Daoy (cell line): Measurements from ENCODE around the gene NPAS2. TPM values are rescaled to one million over a fixed set of nuclear protein-coding genes. Genes with fewer than 3 reads are reported as not detected.

ENCODE experiments used
- DNase-seq: peaks from one replicate; pipeline ENCODE4 v3.0.0-alpha.2; 2015; ENCODE audit warnings: low read depth
- total RNA-seq: library from RNA; depleted of rRNA; stranded (reverse); fragments of >200 nt; shearing (Covaris generic); gene quantifications from 2 replicates; pipeline ENCODE4 v1.2.3, GENCODE V29; 2014; rRNA removed

NPAS2 gene, protein sequence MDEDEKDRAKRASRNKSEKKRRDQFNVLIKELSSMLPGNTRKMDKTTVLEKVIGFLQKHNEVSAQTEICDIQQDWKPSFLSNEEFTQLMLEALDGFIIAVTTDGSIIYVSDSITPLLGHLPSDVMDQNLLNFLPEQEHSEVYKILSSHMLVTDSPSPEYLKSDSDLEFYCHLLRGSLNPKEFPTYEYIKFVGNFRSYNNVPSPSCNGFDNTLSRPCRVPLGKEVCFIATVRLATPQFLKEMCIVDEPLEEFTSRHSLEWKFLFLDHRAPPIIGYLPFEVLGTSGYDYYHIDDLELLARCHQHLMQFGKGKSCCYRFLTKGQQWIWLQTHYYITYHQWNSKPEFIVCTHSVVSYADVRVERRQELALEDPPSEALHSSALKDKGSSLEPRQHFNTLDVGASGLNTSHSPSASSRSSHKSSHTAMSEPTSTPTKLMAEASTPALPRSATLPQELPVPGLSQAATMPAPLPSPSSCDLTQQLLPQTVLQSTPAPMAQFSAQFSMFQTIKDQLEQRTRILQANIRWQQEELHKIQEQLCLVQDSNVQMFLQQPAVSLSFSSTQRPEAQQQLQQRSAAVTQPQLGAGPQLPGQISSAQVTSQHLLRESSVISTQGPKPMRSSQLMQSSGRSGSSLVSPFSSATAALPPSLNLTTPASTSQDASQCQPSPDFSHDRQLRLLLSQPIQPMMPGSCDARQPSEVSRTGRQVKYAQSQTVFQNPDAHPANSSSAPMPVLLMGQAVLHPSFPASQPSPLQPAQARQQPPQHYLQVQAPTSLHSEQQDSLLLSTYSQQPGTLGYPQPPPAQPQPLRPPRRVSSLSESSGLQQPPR
- 11.4 and 14.8 TPM in 2 replicates for total RNA-seq

- peak; percentile 69 for DNase-seq
Measured at GRCh38 chr2:100819370-100820272, at the start of gene NPAS2. Gene NPAS2, plus strand, starts transcription at chr2:100820139. Its CDS starts 84,616 bp downstream, at chr2:100904755.

DNA sequence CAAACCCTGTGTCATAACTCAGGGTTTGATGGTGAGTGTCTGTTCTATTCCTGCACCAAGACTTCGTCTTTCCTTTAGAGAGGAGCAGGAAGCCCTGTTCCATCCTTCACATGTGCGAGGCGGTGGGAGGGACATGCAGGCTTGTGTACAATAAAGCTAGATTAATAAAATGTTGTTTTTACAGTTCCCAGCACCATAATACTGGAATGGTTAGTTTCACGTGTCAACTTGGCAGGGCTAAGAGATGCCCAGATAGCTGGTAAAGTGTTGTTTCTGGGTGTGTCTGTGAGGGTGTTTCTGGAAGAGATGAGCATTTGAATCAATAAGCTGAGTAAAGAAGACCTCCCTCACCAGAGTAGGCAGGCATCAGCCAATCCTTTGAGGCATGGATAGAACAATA is 48.8 kb upstream of the NPAS2 start:
- no peak for DNase-seq

GRCh38 chr2:100773538-100773937 is 46.4 kb upstream of the NPAS2 start:
- peak; percentile 26 for DNase-seq

GRCh38 chr2:100776445-100776844 is 43.5 kb upstream of the NPAS2 start:
- no peak for DNase-seq

DNA sequence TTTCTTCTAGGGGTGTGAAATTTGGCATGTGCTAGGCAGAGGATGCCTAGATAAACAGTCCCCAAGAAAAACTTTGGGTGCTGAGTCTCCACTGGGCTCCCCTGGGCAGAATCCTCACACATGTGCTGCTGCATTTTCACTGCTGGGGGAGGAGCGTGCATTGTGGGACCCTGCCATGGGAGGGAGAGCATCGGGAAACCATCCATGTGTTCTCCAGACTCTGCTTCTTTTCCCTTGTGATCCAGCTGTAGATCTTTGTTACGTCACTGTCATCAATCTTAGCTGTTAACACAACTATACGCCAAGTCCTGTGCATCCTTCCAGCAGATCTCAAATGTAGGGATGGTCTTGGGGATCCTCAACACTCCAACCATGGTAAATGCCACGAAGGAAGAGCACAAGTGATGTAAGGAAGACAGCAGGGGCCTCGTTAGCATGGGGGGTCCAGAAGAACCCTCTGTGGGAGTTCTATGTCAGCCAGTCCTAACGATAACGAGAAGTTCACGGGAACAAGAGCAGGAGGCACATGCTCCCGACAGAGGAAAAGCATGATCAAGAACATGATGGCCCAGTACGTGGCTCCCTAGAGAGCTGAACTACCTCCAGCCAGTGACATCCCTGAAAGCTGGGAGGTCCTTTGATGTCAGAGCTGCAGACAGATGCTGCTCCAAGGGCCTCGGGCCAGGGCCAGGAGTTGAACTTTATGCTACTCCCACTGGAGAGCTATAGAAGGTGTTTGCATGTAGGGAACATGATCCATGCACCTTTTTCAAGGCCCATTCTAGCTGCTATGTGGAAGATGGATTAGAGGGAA is 41.1 kb upstream of the NPAS2 start:
- DNase-seq = no peak

GRCh38 chr2:100779908-100780202 is 40.1 kb upstream of the NPAS2 start:
- no peak for DNase-seq

DNA sequence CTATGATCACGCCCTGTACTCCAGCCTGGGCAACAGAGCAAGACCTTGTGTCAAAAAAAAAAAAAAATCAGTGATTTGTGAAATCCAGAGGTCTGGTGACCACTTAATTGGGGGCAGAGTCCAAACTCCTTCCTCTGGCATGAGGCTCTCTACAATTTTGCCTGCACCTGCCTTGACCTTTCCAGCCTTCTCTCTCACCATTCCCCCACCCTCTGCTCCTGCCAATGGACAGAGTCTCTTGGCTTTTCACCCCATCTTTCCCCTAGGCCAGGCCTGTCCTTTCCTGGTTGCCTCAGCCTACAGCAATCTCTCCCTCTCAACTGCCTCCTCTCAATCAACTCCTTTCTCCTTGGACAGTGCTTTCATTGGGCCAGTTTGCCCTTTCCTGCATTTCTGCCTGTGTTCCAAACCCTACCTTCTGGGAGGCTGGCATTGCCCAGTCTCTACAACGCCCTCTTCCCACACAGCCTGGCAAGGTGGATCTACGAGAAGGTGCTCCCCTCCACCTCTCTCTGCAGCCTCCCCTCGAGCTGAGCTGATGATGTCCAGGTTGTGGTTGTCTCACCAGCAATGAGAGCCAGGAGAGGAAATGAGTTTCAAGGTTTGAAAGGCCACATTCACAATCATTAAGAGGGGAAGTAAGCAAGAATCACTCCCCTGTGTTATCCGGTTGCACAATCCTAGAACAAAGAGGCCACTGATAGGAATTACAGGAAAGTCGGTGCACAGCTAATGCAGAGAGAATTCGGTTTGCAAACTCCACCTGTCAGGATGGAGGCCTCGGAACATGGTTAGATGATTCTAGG is 39.5 kb upstream of the NPAS2 start:
- peak; percentile 78 for DNase-seq

- DNase-seq = no peak
Measured at GRCh38 chr2:100781009-100781325, 39.0 kb upstream of the NPAS2 start.

DNA sequence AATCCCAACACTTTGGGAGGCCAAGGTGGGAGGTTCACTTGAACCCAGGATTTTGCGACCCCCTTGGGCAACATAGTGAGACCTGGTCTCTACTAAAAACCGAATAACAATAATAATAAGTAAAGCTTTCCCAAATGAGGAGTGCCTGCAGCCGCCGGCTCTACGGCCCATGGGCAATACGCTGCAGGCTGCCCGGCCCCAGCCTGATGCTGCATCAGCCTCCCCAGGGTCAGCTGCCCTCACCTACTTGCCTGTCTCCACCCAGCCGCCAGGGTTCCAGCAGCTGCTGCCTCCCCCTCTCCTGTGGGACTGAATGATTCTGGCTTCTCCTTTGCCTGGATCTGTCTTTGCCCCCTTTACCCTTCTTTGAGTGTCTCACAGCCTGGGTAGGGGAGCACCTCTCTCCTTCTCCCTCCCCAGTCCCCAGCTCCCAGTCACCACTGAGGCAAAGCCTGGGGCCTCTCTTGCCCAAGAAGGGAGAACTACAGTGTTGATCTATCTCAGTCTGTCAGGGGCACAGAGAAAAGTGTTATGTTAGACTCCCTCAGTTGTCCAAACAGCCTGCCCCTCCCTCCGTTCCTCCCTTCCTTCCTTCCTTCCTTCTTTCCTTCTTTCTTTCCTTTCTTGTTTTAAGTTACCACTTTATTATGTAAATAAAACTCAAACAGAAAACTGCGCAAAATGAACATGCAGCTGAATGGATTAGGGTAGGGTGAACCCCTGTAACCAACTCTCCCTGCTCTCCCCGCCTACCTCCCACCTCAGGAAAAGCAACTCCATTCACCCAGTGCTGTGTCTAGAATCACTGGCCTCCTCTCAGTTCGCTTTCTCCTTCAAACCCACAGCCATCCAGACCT is 38.2 kb upstream of the NPAS2 start:
- no peak for DNase-seq

GRCh38 chr2:100782380-100782878 is 37.5 kb upstream of the NPAS2 start:
- DNase-seq = no peak

DNA sequence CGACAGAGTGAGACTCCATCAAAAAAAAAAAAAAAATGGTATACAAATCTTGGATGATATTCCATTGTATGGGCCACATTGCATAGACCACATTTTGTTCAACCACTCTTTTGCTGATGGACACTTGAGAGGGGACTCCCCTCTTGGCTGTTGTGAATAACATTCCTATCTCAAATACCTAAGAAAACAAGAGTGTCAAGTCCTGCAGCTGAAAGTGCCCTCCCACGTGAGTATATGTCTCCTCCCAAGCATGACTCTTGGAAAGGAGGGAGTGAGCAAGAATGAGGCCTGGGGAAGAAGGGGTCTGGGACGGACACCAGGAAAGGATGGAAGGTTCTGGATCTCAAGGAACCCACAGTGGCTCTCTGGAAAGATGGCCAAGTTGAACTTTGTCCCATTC is 36.0 kb upstream of the NPAS2 start:
- DNase-seq = no peak

DNA sequence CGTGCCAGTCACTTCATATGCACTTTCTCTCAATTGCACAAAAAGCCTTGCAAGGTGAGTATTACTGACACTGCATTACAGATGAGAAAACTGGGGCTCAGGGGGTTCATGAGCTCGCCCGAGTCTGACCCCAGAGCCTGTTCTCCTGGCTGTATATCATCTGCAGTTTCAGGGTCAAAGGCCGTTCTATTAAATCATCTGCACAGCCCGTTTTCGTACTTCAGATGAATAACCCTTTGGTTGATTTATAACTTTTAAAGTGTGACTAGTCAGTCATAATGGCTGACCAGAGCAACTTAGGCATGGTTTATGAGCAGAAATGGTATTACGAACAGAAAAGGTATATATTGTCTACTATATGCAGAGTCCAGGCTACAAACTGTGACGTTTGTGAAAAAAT is 35.3 kb upstream of the NPAS2 start:
- DNase-seq = no peak

- DNase-seq = no peak
Measured at GRCh38 chr2:100785626-100786296, 34.2 kb upstream of the NPAS2 start.

- peak; percentile 91 for DNase-seq
Measured at GRCh38 chr2:100786297-100786658, 33.7 kb upstream of the NPAS2 start.

- no peak for DNase-seq
Measured at GRCh38 chr2:100786985-100787384, 33.0 kb upstream of the NPAS2 start.

GRCh38 chr2:100789361-100789760 is 30.6 kb upstream of the NPAS2 start:
- no peak for DNase-seq

GRCh38 chr2:100791294-100791935 is 28.5 kb upstream of the NPAS2 start:
- DNase-seq = no peak

DNA sequence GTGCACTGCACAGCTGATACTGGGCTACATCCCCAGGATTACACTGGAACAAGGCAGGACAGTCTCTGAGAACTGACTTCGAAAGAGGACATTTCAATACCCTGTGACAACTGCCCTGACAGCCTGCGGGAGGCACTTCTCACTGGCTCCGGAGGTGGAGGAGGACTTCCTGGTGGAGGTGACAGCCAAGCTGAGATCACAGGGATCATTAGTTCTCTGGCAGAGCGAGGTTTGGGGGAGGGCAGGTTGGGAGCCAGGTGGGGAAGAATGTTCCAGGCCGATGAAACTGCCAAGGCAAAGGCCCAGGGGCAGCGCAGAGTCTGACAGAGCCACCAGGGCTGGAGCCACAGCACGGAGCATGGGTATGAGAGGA is 28.0 kb upstream of the NPAS2 start:
- DNase-seq = no peak
